Left ventricle myocardium inferior (tissue), 1 donor: ENCODE measurements around the gene WDR86. TPM values are rescaled to one million over a fixed set of nuclear protein-coding genes. Genes with fewer than 3 reads are reported as not detected.

Source experiments
- DNase-seq: peaks from one replicate; pipeline ENCODE4 v3.0.0-alpha.2; 2020
- H3K27ac ChIP-seq: fragments of 200-600 bp; replicated peaks from 2 replicates; pipeline ENCODE4 v1.8.0; 2021
- H3K27me3 ChIP-seq: fragments of 200-600 bp; 2 replicates; pipeline ENCODE4 v1.8.0; 2021; ENCODE audit warnings: low read depth
- H3K36me3 ChIP-seq: fragments of 200-600 bp; 2 replicates; pipeline ENCODE4 v1.8.0; 2021
- H3K4me1 ChIP-seq: fragments of 200-600 bp; 2 replicates; pipeline ENCODE4 v1.8.0; 2021
- H3K4me3 ChIP-seq: fragments of 200-600 bp; 2 replicates; pipeline ENCODE4 v1.8.0; 2021; ENCODE audit warnings: mild to moderate bottlenecking, moderate library complexity
- H3K9me3 ChIP-seq: fragments of 200-600 bp; replicated peaks from 2 replicates; pipeline ENCODE4 v1.8.0; 2021
- intact Hi-C: fragments of 100-400 bp; cut with micrococcal nuclease; formaldehyde crosslinking; loops from one replicate; pipeline ENCODE4 v1.11.0; 2022
- long read RNA-seq: library from polyadenylated mRNA; unstranded; transcript quantifications from one replicate; pipeline ENCODE4 v2.0.0, GENCODE V29; 2021
- total RNA-seq: library from RNA; stranded (reverse); fragmentation: NEBNext Ultra II Directional; extraction: Animal tissue kit (Norgen Biotek cat#: 25700); gene quantifications from one replicate; pipeline ENCODE4 v1.2.1, GENCODE V29; 2021
- TF ChIP-seq, protein P1 (sequence below): fragments of 200-600 bp; IDR thresholded peaks from 2 replicates; pipeline ENCODE4 v1.8.0; 2021; ENCODE audit warnings: antibody characterized with exemption, mild to moderate bottlenecking, borderline replicate concordance
- donor health status: DM: no; HTN: yes; CAD: no; lungs with severe emphysema.

Gene WDR86, protein sequence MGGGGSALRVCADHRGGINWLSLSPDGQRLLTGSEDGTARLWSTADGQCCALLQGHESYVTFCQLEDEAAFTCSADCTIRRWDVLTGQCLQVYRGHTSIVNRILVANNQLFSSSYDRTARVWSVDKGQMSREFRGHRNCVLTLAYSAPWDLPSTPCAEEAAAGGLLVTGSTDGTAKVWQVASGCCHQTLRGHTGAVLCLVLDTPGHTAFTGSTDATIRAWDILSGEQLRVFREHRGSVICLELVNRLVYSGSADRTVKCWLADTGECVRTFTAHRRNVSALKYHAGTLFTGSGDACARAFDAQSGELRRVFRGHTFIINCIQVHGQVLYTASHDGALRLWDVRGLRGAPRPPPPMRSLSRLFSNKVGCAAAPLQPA
- 0.16 TPM for total RNA-seq
- long read RNA-seq = 0 reads

DNA sequence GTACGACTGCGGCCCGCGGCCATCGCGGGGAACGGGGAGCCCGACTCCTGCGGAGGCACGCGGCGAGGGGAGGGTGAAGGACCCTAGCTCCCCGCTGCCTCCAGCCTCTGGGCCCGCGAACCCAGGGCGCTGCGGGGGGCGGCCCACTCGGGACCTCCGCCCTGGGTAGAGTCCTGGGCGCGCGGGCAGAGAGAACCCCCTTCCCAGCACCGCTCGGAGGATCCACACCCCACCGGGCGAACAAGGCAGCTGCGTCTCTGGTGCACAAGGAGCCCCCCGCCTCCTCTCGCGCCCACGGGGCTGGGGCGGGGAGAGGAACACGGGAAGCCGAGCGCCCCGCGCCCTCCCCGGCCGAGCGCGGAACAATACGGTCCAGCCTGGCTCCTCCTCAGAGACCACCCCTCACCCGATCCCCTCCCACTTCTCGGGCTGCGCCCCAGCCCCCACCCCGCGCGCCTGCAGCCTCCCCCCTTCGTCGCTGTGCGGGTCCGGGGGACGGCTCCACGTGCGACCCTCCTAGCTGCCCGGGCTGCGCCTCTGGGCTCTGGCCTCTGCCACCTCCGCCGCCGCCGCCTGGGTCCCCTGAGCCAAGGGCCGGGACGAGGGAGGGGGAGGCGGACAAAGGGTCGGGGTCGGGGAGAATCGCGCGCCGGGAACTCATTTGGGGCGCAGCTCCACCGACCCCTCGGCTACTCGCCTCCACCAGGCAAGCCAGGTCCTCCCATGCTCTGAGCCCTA lies at the start of gene WDR86:
Gene WDR86 (minus strand): TSS at position 372 of the 738 bp plus-strand sequence. CDS start 449 bp downstream, outside the sequence.
- H3K27me3 ChIP-seq = peaks cover 94% of the 10 kb centered on the region
- peaks cover 26% of the 10 kb centered on the region for H3K4me1 ChIP-seq
- no peaks in the 10 kb centered on the region for H3K9me3 ChIP-seq
- intact Hi-C loops = no loop called here
- TF ChIP-seq, protein P1, sequence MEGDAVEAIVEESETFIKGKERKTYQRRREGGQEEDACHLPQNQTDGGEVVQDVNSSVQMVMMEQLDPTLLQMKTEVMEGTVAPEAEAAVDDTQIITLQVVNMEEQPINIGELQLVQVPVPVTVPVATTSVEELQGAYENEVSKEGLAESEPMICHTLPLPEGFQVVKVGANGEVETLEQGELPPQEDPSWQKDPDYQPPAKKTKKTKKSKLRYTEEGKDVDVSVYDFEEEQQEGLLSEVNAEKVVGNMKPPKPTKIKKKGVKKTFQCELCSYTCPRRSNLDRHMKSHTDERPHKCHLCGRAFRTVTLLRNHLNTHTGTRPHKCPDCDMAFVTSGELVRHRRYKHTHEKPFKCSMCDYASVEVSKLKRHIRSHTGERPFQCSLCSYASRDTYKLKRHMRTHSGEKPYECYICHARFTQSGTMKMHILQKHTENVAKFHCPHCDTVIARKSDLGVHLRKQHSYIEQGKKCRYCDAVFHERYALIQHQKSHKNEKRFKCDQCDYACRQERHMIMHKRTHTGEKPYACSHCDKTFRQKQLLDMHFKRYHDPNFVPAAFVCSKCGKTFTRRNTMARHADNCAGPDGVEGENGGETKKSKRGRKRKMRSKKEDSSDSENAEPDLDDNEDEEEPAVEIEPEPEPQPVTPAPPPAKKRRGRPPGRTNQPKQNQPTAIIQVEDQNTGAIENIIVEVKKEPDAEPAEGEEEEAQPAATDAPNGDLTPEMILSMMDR = no peak
- no peaks in the 10 kb centered on the region for H3K36me3 ChIP-seq
- DNase-seq = no peak
- peak within 1 kb of the TSS; percentile 68 for H3K4me3 ChIP-seq
- peak within 1 kb of the TSS; percentile 64 for H3K27ac ChIP-seq

DNA sequence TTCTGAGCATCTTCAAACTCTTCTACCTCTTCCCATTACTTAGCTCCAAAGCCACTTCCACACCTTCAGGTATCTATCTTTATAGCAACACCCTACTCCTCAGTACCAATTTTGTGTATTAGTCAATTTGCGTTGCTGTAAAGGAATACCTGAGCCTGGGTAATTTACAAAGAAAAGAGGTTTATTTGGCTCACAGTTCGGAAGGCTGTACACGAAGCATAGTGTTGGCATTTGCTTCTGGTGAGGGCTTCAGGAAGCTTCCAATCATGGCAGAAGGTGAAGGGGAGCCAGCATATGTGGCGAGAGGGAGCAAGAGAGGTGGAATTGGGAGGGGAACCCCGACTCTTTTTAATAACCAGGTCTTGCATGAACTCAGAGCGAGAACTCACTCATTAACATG lies 47.7 kb upstream of the WDR86 start:
- Histone ChIP-seq H3K27ac (no peak overlapping the region), H3K4me1 (peaks cover 34% of the 10 kb centered on the region), H3K36me3 (peaks cover under 1% of the 10 kb centered on the region), H3K4me3 (no peak overlapping the region), H3K27me3 (no peaks in the 10 kb centered on the region), H3K9me3 (peaks cover 6% of the 10 kb centered on the region)
- no peak for DNase-seq
- intact Hi-C loops = no loop called here
- TF ChIP-seq, protein P1 = no peak

DNA sequence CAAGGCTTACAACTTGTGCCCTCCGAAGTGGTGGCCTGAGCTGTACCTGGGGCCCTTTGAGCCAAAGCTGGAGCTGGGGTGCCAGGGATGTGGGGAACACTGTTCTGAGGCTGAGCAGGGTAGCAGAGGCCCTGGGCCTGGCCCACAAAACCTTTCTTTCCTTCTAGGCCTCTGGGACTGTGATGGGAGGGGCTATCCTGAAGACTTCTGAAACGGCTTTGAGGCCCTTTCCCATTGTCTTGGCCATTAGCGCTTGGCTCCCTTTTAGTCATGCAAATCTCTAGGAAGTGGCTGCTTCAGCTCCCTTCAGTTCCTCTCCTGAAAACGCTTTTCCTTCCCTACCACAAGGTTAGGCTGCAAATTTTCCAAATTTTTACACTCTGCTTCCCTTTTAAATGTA lies 46.9 kb upstream of the WDR86 start:
- peaks cover 30% of the 10 kb centered on the region for H3K4me1 ChIP-seq
- H3K36me3 ChIP-seq = no peaks in the 10 kb centered on the region
- H3K9me3 ChIP-seq = no peaks in the 10 kb centered on the region
- intact Hi-C loops = no loop called here
- no peak for DNase-seq
- no peaks in the 10 kb centered on the region for H3K27me3 ChIP-seq
- H3K27ac ChIP-seq = no peak overlapping the region
- no peak overlapping the region for H3K4me3 ChIP-seq
- TF ChIP-seq, protein P1 = no peak

DNA sequence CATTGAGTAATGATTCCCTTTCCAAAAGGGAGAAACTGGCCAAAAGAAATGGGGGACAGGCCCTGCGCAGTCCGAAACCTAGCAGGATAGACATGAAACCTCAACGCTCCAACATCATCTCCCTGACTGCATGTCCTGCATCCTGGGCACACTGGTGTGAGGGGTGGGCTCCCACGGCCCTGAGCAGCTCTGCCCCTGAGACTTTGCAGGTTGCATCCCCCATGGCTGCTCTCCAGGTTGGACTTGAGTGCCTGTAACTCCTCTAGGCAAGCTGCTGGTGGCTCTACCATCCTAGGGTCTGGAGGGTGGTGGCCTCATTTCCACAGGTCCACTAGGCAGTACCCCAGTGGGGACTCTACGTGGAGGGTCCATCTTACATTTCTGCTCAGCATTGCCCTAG lies 46.4 kb upstream of the WDR86 start:
- DNase-seq = no peak
- Histone ChIP-seq H3K4me3 (no peak overlapping the region), H3K27me3 (no peaks in the 10 kb centered on the region), H3K9me3 (no peaks in the 10 kb centered on the region), H3K27ac (no peak overlapping the region), H3K36me3 (no peaks in the 10 kb centered on the region), H3K4me1 (peaks cover 25% of the 10 kb centered on the region)
- TF ChIP-seq, protein P1 = no peak
- intact Hi-C loops = no loop called here

DNA sequence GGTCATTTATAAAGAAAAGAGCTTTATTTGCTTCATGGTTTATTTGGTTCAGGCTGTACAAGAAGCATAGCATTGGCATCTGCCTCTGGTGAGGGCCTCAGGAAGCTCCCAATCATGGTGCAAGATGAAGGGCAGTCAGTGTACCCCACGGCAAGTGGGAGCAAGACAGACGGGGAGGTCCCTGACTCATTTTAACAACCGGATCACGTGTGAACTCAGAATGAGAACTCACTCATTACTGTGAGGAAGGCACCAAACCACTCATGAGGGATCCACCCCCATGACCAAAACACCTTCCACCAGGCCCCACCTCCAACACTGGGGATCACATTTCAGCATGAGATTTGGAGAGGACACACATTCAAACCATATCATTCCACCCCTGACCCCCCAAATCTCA lies 45.9 kb upstream of the WDR86 start:
- TF ChIP-seq, protein P1 = no peak
- no peak for DNase-seq
- intact Hi-C loops = no loop called here
- Histone ChIP-seq H3K27me3 (no peaks in the 10 kb centered on the region), H3K27ac (no peak overlapping the region), H3K4me1 (peaks cover 19% of the 10 kb centered on the region), H3K9me3 (no peaks in the 10 kb centered on the region), H3K4me3 (no peak overlapping the region), H3K36me3 (no peaks in the 10 kb centered on the region)
